OCI-LY7 (cell line): Measurements from ENCODE around the gene CCDC85B. TPM values are rescaled to one million over a fixed set of nuclear protein-coding genes. Genes with fewer than 3 reads are reported as not detected.
A peak's percentile ranks its signal among the peaks of the same experiment; 100 is the strongest.

Experiments
- BruUV-seq: library from RNA; stranded (reverse); fragments of 400-500 nt; replicated peaks from 2 replicates; lab custom pipeline; 2021; lab: Mats Ljungman, UMichigan
- CTCF ChIA-PET: fragments of 300-600 bp; sonication (Branson Sonifier 250); formaldehyde crosslinking; loops from one replicate; lab custom pipeline; 2022; ENCODE audit warnings: antibody characterized with exemption; ENCODE audit not compliant: unreplicated experiment; lab: Charles Lee
- POLR2A ChIA-PET: fragments of 300-600 bp; sonication (Branson Sonifier 250); formaldehyde crosslinking; loops from one replicate; lab custom pipeline; 2022; ENCODE audit warnings: antibody characterized with exemption; lab: Charles Lee
- DNase-seq: peaks from one replicate; pipeline ENCODE4 v3.0.0-alpha.2; 2015; ENCODE audit warnings: low spot score
- H2AFZ ChIP-seq: fragments of 200-600 bp; sonication (generic), shearing (Covaris generic); 2 replicates; pipeline ENCODE4 v1.6.1; 2014; ENCODE audit warnings: mild to moderate bottlenecking, antibody characterized with exemption, low read length, moderate library complexity
- H3K27ac ChIP-seq: fragments of 200-600 bp; sonication (generic); 2 replicates; pipeline ENCODE4 v1.5.1; 2014; ENCODE audit warnings: mixed run types, low read depth, mild to moderate bottlenecking, moderate library complexity, low read length, inconsistent platforms; ENCODE audit not compliant: poor library complexity, severe bottlenecking
- H3K36me3 ChIP-seq: fragments of 200-600 bp; sonication (generic); 2 replicates; pipeline ENCODE4 v1.6.1; 2014; ENCODE audit warnings: mild to moderate bottlenecking, antibody characterized with exemption, low read length, moderate library complexity, mixed read lengths; ENCODE audit not compliant: insufficient read depth
- H3K4me1 ChIP-seq: fragments of 200-600 bp; sonication (generic); 2 replicates; pipeline ENCODE4 v1.5.1; 2014; ENCODE audit warnings: mild to moderate bottlenecking, low read length; ENCODE audit not compliant: insufficient read depth, poor library complexity, severe bottlenecking
- H3K4me2 ChIP-seq: fragments of 200-600 bp; sonication (generic); 2 replicates; pipeline ENCODE4 v1.6.1; 2014; ENCODE audit warnings: mild to moderate bottlenecking, low read length
- H3K4me3 ChIP-seq: fragments of 200-600 bp; sonication (generic); 2 replicates; pipeline ENCODE4 v1.5.1; 2014; ENCODE audit warnings: mild to moderate bottlenecking, low read depth, low read length; ENCODE audit not compliant: poor library complexity, severe bottlenecking
- H3K79me2 ChIP-seq: fragments of 200-600 bp; sonication (generic); 2 replicates; pipeline ENCODE4 v1.6.1; 2016; ENCODE audit warnings: low read depth, mild to moderate bottlenecking, low read length, moderate library complexity, mixed read lengths; ENCODE audit not compliant: insufficient read depth
- H3K9me2 ChIP-seq: fragments of 200-600 bp; sonication (generic); 2 replicates; pipeline ENCODE4 v1.6.1; 2016; ENCODE audit warnings: mild to moderate bottlenecking, low read length, mixed read lengths; ENCODE audit not compliant: insufficient read depth
- H3K9me3 ChIP-seq: fragments of 200-600 bp; sonication (generic); 2 replicates; pipeline ENCODE4 v1.6.1; 2014; ENCODE audit warnings: mild to moderate bottlenecking, mixed run types, low read length, mixed read lengths
- H4K20me1 ChIP-seq: fragments of 200-600 bp; sonication (generic); 2 replicates; pipeline ENCODE4 v1.6.1; 2014; ENCODE audit warnings: mild to moderate bottlenecking, antibody characterized with exemption, low read length, moderate library complexity, mixed read lengths; ENCODE audit not compliant: insufficient read depth
- EZH2phosphoT487 ChIP-seq: fragments of 200-600 bp; sonication (generic); IDR thresholded peaks from 2 replicates; pipeline ENCODE4 v1.6.1; 2018; ENCODE audit warnings: low read depth, borderline replicate concordance, mild to moderate bottlenecking, mixed run types, antibody characterized with exemption, low read length, moderate library complexity, mixed read lengths
- intact Hi-C: fragments of 100-400 bp; cut with micrococcal nuclease; formaldehyde crosslinking; loops from one replicate; pipeline ENCODE4 v1.10.0; 2022; ENCODE audit not compliant: unreplicated experiment
- total RNA-seq, 2 experiments: library from RNA; depleted of rRNA in 1 of 2; stranded (reverse); fragments of >200 nt in 1 of 2; shearing (Covaris generic) in 1 of 2; gene quantifications; 2 replicates each; pipeline ENCODE4 v1.2.3, GENCODE V29; 2014 to 2022
- TF ChIP-seq, protein P1 (sequence below): fragments of 200-600 bp; sonication (generic); conservative IDR thresholded peaks from 2 replicates; pipeline ENCODE4 v1.5.1; 2014; ENCODE audit warnings: mild to moderate bottlenecking, antibody characterized with exemption, low read length, moderate library complexity, mixed read lengths

Gene CCDC85B
- total RNA-seq, 2 experiments from 2014 or later, result 64.1 to 76.7 TPM

DNA sequence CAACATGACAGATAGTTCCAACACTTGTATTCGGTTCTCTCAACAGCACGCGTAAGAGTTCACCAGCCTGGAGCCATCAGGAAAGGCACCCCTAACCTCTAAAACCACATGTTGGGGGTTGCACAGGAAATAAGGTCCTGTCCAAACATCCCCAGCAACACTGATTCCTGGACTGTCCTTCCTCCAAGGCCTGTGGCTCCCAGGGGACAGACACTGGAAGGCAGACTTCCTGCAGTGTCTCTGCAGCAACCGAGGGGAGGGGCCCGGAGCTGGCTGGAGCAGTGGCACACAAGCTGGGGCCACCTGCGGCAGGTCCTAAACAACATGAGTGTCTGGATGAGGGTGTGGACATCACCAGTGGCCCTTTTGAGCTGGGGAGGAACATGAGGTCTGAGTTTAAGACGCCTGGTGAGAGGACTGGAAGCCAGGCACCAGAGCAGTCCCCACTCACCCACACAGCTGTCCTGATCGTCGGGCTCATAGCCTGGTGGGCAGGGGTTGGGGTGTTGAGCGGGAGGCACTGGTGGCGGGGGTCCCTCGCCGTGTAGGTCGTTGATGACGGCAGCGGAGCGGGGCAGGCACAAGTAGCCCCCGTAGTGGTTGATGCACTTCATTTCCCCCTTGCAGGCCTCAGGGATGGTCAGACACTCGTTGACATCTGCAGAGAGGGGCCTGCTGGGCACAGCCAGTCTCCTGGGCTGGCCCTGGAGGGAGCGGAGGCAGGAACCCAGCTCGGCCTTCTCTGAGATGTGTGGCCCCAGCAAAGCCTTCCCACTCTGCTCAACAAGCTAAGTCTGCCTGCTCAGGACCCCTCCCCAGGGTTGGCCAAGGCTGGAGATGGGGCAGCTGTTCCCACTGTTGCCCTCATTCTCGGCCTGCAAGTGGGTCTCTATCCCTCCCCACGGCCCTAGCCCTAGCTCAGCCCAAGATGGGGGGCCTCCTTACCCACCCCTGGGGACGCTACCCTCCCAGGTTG is 19.5 kb upstream of the CCDC85B start:
- DNase-seq, result peak; percentile 39
- peaks cover 14% of the 10 kb centered on the region; the same call in 1 of the 2 replicates for H3K36me3 ChIP-seq
- no peak for TF ChIP-seq EZH2phosphoT487
- TF ChIP-seq, protein P1, sequence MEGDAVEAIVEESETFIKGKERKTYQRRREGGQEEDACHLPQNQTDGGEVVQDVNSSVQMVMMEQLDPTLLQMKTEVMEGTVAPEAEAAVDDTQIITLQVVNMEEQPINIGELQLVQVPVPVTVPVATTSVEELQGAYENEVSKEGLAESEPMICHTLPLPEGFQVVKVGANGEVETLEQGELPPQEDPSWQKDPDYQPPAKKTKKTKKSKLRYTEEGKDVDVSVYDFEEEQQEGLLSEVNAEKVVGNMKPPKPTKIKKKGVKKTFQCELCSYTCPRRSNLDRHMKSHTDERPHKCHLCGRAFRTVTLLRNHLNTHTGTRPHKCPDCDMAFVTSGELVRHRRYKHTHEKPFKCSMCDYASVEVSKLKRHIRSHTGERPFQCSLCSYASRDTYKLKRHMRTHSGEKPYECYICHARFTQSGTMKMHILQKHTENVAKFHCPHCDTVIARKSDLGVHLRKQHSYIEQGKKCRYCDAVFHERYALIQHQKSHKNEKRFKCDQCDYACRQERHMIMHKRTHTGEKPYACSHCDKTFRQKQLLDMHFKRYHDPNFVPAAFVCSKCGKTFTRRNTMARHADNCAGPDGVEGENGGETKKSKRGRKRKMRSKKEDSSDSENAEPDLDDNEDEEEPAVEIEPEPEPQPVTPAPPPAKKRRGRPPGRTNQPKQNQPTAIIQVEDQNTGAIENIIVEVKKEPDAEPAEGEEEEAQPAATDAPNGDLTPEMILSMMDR, result no peak
- no peaks in the 10 kb centered on the region for H3K79me2 ChIP-seq
- ChIA-PET CTCF (no interaction called here), POLR2A (interaction anchor here (0.6 to 1.8 kb wide), 6 partner anchors 14 to 232 kb away, joined by 3 to 6 read pairs (median 3); partner anchors contain the start of gene CCDC85B)
- H3K4me2 ChIP-seq, result peak overlapping the region; percentile 8; the same call in 1 of the 2 replicates
- H4K20me1 ChIP-seq, result no peaks in the 10 kb centered on the region
- H3K9me3 ChIP-seq, result no peaks in the 10 kb centered on the region
- intact Hi-C loops, result no loop called here
- H3K9me2 ChIP-seq, result no peaks in the 10 kb centered on the region
- no peak overlapping the region for H3K27ac ChIP-seq
- peaks cover 35% of the 10 kb centered on the region for H3K4me1 ChIP-seq
- H2AFZ ChIP-seq, result no peak overlapping the region
- no peak overlapping the region for H3K4me3 ChIP-seq
- BruUV-seq, result no TSS peak

GRCh38 chr11:65871811-65872548 is 18.5 kb upstream of the CCDC85B start:
- BruUV-seq, result no TSS peak
- CTCF ChIA-PET, result no interaction called here
- Histone ChIP-seq H3K9me2 (no peaks in the 10 kb centered on the region), H3K79me2 (no peaks in the 10 kb centered on the region), H4K20me1 (no peaks in the 10 kb centered on the region), H3K9me3 (no peaks in the 10 kb centered on the region), H2AFZ (no peak overlapping the region), H3K4me1 (peaks cover 34% of the 10 kb centered on the region), H3K4me2 (no peak overlapping the region), H3K36me3 (peaks cover 4% of the 10 kb centered on the region; the same call in 1 of the 2 replicates), H3K27ac (no peak overlapping the region), H3K4me3 (no peak overlapping the region)
- no peak for DNase-seq
- intact Hi-C loops, result no loop called here
- POLR2A ChIA-PET, result interaction anchor here (0.6 to 1.8 kb wide), 5 partner anchors 12 to 233 kb away, joined by 3 to 6 read pairs (median 3); partner anchors contain the start of gene MUS81
- TF ChIP-seq EZH2phosphoT487, result no peak
- TF ChIP-seq, protein P1, result no peak
